NCI-H128 (cell line): Measurements from ENCODE around the gene SESN2.

Source experiments
- DNase-seq: peaks from one replicate; lab custom pipeline; 2025; ENCODE audit not compliant: unreplicated experiment; lab: John Stamatoyannopoulos, UW

Gene SESN2

GRCh38 chr1:28282426-28283407, 23.4 kb downstream of the SESN2 start:
- no peak for DNase-seq

GRCh38 chr1:28286111-28286510, 26.8 kb downstream of the SESN2 start:
- DNase-seq: no peak

DNA sequence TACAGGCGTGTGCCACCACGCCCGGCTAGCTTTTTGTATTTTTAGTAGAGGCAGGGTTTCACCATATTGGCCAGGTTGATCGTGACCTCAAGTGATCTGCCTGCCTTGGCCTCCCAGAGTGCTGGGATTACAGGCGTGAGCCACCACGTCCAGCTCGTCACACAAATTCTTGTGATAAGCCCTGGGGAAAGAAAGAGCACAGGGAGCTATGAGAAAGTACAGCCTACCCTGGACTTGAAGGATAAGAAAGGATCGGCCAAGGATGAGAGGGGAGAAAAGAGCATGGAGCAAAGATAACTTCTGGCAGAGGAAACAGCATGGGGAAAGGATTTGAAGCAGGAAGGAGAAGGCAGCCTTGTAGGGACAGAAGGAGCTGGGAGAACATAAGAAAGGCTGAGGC, 29.2 kb downstream of the SESN2 start:
- no peak for DNase-seq

DNA sequence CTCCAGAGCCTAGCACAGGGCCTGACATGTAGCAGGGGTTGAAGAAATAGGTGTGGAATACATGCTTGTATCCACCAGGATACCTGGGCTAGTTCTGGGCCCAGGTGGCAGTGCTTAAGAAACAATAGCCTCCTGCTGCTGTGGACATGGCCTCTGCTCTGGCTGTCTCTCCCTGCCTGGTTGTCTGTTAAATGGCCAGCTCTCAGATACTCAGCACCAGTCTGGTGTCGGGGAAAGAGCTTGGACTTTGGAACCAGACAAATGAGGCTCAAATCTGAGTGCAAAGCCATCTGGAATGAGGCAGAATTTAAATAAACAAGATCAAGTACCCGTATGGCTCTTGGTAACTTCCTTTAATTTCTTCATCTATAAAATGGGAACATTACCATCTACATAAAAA, 31.5 kb downstream of the SESN2 start:
- DNase-seq: no peak

- DNase-seq: no peak
Observed at GRCh38 chr1:28291711-28292110, 32.4 kb downstream of the SESN2 start.

GRCh38 chr1:28295936-28296335, 36.6 kb downstream of the SESN2 start:
- no peak for DNase-seq

DNA sequence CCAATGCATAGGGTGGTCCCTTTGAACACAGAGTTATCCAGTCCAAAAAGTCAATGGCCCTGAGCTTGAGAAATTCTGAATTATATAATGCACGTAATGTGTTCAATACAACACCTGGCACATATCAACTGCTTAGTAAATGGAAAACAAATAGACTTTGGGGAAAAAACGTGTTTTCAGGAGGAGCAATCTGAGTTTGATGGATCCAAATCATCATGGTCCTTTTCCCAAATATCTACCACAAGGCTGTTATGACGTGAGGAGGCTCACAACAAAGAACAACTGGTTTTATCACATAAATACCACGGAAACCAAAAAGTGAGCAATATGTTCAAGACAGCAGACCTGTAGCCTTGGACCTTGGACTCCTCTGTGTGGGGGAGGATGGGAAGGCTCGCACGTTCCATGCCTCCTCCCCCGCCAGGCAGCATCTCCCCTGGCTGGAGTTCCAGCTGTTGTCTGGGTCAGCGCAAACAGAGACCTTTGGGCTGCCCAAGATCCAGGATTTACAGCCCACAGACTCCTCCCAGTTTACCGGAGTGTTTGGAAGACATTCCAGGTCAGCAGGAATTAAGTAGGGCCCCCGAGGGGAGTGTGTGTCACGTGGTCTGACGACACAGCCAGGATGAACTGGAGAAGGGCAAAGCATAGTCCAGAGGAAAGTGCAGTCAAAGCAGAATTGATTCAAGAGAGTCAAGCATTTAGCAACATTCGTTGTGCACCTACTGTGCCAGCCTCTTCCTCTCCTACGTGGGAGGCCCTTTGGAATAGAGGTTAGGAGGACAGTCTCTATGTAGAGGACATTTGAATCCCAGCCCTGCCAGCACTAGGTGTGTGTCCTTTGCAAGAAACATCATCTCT, 37.3 kb downstream of the SESN2 start:
- DNase-seq: no peak

GRCh38 chr1:28297826-28298225, 38.5 kb downstream of the SESN2 start:
- DNase-seq: no peak

DNA sequence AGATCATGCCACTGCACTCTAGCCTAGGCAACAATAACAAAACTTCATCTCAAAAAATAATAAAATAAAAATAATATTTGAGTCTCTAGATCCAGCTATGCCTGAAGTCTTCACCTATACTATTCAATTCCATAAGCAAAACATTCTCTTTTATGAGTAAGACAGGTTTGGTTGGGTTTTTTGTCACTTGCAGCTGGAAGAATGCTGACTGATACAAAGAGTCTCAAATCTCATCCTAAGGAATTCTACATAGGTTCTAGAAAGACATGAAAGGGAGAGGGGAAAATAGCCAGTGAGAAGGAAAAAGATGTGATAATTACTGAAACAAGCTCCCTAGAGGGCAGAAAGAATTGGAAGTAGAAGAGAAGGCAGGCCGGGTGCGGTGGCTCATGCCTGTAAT, 39.1 kb downstream of the SESN2 start:
- no peak for DNase-seq

DNA sequence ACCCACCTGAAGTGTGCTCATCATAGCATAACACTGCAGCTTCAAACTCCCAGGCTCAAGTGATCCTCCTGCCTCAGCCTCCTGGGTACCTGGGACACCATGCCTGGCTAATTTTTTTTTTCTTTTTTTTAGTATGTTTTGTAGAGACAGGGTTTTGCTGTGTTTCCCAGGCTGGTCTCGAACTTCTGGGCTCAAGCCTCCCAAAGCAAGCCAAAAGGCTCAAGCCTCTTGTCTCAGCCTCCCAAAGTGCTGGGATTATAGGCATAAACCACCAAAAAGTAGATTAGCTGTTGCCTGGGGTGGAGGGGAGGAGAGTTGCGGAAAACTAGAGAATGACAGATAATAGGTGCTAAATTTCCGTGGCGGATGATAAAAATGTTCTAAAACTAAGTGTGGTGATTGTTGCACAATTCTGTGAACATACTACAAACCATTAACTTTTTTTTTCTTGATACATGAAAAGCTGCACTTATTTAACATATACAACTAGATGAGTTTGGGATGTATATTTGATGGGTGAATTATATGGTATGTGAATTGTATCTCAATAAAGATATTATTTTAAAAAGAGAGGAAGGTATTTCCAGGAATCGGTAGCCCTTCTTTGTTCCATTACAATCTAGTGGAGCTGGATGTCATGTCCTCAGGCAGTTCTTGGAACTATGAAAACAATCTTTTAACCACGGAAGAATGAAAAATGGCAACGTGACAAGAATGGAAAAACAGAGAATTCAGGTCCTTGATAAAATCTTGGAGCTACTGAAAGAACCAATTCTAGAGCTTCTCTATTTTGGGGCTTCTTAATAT, 42.3 kb downstream of the SESN2 start:
- DNase-seq: no peak

DNA sequence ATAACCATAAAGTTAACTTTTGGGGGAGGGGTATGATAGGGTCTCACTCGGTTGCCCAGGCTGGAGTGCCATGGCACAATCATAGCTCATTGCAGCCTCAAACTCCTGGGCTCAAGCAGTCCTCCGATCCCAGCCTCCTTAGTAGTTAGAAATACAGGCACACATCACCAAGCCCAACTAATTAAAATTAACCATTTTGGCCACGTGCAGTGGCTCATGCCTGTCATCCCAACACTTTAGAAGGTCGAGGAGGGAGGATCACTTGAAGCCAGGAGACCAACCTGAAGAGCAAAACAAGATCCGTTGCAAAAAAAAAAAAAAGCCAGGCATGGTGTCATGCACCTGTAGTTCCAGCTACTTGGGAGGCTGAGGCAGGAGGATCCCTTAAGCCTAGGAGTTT, 42.9 kb downstream of the SESN2 start:
- no peak for DNase-seq

DNA sequence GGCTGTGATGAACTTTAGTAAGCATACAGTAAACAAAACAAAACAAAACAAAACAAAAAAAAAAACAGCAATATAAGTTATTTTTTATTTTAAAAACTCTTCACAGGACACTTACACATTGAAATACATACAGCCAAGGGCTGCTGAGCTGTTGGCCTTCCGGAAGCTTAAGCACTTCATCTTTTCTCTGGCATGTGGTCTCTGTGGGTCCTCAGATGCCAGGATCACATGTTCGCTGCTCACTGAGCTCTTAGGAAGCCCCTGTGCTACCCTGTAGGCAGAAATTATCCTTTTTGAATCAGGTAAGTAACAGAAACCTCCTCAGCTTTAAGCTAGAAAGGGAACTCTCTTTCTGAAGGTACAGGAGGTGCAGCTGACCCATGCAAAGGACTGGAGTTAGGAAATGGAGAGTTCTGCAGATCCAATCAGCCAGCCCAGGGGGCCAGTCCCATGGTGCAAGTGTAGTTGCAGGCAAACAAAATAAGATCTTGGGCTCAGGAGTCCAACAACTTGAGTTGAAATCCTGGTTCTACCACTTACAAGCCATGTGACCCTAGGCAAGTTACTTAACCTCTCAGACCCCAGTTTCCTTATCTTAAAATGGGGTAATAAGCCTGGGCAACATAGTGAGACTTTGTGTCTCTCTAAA, 47.1 kb downstream of the SESN2 start:
- DNase-seq: no peak

GRCh38 chr1:28308750-28309149, 49.4 kb downstream of the SESN2 start:
- no peak for DNase-seq

DNA sequence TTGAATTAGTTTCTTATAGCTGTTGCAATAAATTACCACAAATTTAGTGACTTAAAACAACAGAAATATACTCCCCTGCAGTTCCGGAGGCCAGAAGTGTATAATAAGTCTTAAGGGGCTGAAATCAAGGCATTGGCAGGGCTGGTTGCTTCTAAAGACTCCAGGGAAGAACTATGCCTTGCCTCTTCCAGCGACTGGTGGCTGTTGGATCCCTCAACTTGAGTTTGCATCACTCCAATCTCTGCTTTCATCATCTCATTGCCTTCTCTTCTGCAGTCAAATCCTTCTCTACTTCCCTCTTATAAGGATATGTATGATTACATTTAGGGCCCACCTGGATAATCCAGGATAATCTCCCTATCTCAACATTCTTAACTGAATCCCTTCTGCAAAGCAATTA, 50.4 kb downstream of the SESN2 start:
- DNase-seq: no peak

DNA sequence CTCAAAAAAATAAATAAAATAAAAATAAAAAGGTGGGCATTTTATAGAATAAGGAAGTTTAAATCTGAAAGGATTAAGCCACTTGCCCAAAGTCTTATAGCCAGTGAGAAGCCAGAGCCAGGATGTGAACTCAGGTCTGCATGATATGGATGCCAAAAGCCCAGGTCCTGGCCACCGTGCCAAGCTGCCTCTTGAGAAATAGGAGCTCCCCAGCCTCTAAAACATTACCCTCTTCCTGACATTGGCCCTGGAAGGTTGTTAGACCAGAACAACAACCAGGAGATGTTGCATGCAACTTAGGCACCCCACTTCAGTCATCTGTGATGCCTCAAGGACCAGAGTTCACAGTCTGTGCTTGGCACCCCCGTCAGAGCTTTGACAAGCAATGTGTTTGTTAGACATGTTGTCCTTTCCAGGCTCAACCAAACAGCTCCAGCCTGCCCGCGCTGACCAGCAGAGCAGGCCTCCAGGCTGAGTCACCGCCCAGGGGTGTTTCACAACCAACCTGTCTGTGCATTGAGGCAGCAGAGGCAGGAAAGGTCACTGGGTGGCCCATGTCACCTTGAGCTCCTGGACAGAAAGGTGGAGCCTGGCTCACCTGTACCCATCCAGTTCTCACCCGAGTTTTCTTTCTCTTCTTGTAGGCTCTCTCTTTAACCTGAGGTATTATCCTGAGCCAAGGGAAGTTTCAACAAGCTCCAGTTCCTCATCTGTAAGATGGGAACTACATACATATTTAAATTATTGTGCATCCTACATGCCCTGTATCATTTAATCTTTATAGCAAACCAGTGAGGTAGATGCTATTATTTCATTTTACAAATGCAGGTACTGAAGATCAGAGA, 54.6 kb downstream of the SESN2 start:
- no peak for DNase-seq

- DNase-seq: no peak
Observed at GRCh38 chr1:28314547-28314941, 55.2 kb downstream of the SESN2 start.

DNA sequence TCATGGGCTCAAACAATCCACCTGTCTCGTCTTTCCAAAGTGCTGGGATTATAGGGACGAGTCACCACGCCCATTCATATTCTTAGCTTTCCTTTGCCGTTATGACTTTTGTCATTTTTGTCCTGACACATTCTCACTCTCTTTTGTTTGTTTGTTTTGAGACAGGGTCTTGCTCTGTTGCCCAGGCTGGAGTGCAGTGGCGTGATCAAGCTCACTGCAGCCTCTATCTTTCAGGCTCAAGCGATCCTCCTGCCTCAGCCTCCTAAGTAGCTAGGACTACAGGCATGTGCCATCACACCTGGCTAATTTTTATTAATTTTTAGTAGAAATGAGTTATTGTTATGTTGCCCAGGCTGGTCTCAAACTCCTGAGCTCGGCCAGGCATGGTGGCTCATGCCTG, 57.7 kb downstream of the SESN2 start:
- no peak for DNase-seq

DNA sequence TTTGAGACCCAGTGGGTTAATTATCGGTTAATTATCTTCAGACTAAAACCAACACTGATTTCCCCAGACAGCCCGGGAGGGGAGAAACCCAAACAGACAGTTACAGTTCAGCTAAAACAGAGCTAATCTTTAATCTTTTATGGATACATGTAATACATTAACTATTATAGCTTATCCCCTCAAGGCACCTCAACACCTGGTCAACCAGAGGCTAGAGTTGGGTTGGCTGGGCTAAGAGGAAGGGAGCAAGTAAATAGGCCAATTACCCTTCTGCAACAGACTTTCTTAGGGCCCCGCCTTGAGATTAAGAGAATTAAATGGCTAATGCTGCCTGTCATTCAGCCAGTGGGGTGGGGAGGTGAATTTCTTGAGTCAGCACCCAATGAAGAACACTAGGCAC, 62.9 kb downstream of the SESN2 start:
- DNase-seq: no peak

DNA sequence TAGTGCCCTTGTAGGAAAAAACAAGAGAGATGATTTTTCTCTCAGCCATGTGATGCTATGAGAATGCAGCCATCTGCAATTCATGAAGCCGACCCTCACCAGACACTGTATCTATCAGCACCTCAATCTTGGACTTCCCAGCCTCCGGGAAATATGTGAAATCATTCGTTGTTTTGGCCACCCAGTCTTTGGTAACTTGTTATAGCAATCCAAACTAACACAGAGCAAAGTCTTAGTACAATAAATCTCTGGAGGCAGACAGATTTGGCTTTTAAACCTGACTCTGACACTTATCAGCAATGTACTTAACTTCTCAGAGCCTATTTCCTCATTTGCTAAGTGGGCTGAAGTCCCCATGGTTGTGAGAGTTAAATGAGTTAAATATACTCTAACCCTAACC, 64.4 kb downstream of the SESN2 start:
- DNase-seq: no peak

- no peak for DNase-seq
Observed at GRCh38 chr1:28326515-28326914, 67.2 kb downstream of the SESN2 start.
